GM12801 (cell line): ENCODE data around the gene TMA7B.

Experiments
- TF ChIP-seq, protein P1 (sequence below): IDR thresholded peaks from one replicate; pipeline ENCODE4 v1.5.1; 2011; ENCODE audit warnings: control low read depth; ENCODE audit not compliant: insufficient read length; ENCODE audit errors: extremely low read depth

TMA7B gene

DNA sequence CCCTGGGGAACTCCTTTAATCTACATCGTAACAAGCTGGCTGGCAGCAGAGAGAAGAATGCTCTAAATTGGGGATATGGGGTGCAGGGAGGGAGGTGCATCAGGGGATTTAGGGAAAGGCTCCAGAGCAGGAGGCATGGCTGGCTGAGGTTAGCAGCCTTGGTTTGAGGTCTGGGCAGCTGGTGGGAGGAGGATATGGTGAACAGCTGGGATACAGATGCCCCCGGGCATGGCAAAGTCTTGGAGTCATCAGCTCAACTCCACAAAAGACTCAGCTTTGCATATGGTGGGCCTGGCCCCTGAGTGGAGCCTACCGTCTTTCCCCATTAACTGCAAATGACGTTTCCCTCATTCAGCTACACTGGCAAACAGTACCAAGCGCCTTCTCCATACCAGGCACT is 40.0 kb downstream of the TMA7B start:
- TF ChIP-seq, protein P1, sequence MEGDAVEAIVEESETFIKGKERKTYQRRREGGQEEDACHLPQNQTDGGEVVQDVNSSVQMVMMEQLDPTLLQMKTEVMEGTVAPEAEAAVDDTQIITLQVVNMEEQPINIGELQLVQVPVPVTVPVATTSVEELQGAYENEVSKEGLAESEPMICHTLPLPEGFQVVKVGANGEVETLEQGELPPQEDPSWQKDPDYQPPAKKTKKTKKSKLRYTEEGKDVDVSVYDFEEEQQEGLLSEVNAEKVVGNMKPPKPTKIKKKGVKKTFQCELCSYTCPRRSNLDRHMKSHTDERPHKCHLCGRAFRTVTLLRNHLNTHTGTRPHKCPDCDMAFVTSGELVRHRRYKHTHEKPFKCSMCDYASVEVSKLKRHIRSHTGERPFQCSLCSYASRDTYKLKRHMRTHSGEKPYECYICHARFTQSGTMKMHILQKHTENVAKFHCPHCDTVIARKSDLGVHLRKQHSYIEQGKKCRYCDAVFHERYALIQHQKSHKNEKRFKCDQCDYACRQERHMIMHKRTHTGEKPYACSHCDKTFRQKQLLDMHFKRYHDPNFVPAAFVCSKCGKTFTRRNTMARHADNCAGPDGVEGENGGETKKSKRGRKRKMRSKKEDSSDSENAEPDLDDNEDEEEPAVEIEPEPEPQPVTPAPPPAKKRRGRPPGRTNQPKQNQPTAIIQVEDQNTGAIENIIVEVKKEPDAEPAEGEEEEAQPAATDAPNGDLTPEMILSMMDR, result no peak

DNA sequence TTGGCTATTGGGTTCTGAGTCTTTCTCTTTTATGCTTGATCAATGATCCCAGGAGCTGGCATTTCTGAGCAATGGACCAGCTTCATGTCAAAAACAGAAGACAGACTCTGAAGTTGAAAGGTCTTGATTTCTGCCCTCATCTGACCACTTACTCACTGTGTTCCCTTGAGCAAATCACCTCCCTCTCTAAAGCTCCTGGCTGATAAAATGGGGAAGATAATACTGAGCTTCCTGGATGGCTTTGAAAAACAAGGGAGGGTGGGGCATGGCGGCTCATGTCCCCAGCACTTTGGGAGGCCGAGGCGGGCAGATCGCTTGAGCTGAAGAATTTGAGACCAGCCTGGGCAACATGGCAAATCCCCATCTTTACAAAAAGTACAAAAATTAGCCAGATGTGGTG is 40.9 kb downstream of the TMA7B start:
- TF ChIP-seq, protein P1, result no peak

GRCh38 chr22:40001800-40002577 is 41.8 kb downstream of the TMA7B start:
- TF ChIP-seq, protein P1, result no peak

DNA sequence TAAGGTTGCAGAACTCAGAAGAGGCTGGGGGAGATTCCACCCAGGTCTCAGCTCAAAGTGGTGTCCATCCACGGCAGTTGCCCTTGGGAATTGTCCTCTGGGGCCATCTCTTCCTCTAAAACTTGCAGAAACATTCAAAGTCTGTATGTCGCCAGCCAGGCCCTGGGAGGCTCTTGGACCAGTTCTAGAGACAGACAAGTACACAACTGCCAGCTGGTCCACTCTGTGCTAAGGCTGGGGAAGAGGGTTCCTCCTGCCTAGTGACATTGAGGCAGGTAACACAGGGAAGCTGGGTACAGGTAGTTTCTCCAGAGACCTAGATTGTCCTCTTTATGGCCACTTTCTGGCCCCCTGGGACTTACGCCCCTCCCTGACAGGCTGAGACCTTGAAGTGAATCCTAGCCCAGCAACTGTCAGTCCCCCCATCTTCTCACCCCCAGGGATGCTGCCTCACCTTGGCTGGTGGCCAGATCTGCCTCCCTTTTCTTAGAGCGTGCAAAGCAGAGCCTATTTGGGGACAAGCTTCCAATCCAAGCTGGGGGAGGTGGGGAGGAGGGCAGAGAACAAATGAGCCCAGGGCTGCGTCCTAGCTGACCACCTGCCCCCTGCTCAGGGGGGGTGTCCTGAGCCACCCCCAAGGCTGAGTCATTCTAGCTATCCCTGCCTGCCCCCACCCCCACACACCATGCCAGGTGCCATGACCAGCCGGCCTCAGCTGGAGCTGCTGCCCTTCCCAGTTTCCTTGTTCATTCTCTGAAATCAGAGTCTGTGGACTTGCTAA is 42.9 kb downstream of the TMA7B start:
- TF ChIP-seq, protein P1, result no peak

DNA sequence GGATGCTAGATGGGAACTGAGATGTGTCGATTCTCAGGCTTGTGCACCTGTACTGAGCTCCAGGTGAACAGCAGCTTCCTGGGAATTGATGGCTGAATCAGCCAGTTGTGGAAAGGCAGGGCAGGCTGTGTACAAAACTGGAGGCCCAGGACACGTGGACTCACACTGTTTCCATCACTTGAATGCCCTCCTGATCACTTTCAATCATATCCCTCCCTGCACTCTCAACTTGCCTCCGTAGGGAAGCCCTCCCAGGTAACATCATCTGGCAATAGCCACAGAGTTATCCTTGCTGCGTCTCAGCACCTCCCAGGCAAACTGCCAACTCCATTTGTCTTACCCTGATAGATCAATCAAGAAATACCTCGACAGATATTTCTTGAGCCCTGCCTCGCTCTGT is 44.6 kb downstream of the TMA7B start:
- TF ChIP-seq, protein P1, result no peak

DNA sequence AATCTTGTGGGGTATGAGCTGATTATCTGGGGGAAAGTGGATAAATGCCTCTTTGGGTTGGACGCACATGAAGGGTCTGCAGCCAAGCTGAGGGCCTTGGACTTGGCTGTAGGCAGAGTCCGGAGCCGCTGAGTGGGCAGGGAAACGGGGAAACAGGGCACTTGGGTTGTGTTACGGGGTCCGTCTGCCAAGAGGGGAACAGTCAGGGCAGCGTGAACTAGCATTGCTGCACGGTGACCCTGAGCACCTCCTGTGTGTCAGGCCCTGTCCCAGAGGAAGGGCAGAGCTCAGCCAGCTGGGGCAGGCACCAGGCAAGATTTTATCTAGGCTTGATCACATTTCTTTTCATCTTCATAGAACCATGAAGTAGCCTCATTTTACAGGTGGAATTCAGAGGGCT is 46.4 kb downstream of the TMA7B start:
- TF ChIP-seq, protein P1, result no peak

GRCh38 chr22:40007853-40008710 is 47.9 kb downstream of the TMA7B start:
- TF ChIP-seq, protein P1, result no peak
